HG02759 (cell line): ENCODE data around the gene KLHL13.
"Not testable (repeated sequence)": the region's sequence is repeated elsewhere in the genome, so short reads cannot be mapped to it uniquely, and the experiment has no call there.

ENCODE experiments used
- ATAC-seq: cut with Tn5 transposase; IDR thresholded peaks from one replicate; pipeline ENCODE4 v1.9.1; 2021; ENCODE audit warnings: mild to moderate bottlenecking, moderate library complexity; ENCODE audit not compliant: unreplicated experiment

The KLHL13 gene, protein sequence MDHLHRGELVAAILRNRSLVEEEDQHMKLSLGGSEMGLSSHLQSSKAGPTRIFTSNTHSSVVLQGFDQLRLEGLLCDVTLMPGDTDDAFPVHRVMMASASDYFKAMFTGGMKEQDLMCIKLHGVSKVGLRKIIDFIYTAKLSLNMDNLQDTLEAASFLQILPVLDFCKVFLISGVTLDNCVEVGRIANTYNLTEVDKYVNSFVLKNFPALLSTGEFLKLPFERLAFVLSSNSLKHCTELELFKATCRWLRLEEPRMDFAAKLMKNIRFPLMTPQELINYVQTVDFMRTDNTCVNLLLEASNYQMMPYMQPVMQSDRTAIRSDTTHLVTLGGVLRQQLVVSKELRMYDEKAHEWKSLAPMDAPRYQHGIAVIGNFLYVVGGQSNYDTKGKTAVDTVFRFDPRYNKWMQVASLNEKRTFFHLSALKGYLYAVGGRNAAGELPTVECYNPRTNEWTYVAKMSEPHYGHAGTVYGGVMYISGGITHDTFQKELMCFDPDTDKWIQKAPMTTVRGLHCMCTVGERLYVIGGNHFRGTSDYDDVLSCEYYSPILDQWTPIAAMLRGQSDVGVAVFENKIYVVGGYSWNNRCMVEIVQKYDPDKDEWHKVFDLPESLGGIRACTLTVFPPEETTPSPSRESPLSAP

DNA sequence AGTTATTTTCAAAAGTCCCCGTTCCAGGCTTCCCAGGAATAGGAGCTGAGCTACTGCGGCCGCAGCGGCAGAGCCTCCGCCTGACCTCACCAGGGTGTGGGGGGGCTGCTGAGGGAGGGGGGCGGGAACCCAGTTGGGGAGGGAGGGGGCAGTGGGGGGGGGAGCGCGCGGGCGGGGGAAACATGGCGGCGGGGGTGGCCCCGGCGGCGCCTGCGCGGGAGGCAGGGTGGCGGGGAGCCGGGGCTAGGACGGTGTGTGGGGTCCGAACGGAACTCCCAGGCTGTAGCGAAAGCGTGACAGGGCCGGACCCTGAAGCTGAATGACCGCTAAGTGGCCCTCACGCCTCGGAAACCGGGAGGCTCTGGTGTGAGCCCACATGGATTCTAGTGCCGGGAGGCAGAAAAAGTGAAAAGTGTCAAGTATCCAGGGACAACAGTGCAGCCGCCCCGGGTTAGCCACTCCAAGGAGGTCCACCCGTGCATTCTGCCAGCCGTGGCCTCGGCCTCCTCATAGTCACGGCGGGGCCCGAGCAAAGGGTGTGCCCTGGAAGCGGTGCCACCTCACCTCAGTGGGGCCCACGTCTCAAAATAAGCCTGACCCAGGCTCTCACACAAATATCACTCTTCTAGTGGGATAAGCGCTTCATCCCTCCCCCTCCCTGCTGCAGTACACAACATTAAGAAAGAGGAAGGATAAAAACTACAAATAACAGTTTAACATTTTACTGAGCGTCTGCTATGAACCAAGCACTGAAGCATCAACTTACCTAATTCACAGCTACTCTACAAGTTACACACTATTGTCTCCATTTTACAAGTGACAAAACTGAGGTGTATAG lies at the start of gene KLHL13:
KLHL13 (minus strand) TSS at position 98 of the 838 bp plus-strand sequence. CDS start 88,337 bp downstream, outside the sequence.
- no peak for ATAC-seq

DNA sequence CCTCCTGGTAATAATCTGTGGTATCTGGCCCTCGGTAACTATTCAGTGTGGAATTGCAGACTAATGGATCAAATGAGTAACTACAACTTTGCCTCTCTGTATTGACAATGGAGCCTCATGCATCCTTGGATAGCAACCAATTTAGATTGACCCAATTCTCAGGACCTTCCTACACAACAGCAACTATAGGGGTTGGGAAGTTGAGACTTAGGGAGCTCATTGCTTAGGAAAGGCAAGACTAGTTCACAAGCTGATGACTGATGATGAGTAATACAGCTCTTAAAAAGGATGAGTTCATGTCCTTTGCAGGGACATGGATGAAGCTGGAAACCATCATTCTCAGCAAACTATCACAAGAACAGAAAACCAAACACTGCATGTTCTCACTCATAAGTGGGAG lies 47.5 kb upstream of the KLHL13 start:
- ATAC-seq = no peak

- no peak for ATAC-seq
These were observed 40.5 kb upstream of the KLHL13 start for GRCh38 chrX:118156953-118157608.

GRCh38 chrX:118156254-118156952 lies 39.8 kb upstream of the KLHL13 start:
- no peak for ATAC-seq

DNA sequence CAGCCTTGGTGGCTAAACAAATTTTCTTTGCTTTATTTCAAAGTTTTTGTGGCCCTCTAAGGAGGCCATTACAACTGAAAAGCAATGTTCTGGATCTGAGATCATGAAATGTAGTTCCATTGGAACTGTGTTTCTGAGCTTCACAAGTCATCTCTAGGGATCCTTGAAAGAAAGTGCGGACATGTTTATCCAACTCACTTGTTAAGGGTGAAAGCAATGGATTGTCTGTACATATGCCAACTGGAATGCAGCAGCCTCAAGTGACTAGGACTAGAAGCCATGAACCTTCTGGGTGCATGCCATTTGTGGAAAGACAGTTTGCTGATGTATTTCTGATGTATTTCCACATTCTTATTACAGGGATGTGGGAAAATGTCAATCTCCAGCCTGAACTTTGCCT lies 36.7 kb upstream of the KLHL13 start:
- ATAC-seq = no peak

GRCh38 chrX:118152721-118153120 lies 36.1 kb upstream of the KLHL13 start:
- ATAC-seq = no peak

DNA sequence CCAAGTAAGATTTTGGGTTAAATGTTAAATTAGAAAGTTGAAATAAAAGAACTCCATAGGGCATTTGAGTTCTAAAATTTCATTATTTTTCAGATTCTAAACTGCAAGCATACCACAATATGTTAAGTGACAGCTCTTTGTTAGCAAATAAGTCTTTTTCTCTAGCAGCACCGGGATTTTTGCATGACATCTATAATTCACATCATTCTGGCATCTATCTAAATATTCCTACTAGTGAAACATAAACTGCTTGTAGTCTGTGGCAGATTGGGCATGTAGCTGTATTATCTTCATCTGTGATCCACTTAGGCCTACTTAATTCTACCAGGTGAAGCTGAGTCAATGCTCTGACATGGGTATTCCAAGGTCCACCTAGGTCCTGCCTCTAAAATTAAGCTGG lies 32.1 kb upstream of the KLHL13 start:
- no peak for ATAC-seq

DNA sequence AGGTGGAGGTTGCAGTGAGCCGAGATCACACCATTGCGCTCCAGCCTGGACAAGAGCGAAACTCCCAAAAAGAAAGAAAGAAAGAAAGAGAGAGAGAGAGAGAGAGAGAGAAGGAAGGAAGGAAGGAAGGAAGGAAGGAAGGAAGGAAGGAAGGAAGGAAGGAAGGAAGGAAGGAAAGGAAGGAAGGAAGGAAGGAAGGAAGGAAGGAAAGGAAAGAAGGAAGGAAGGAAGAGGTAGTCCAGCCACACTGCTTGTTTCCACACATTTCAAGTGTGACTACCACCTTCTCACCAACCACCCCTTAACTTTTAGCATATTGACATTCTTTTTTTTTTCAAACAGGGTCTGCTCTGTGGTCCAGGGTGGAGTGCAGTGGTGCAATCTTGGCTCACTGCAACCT lies 31.2 kb upstream of the KLHL13 start:
- not testable (repeated sequence) for ATAC-seq

DNA sequence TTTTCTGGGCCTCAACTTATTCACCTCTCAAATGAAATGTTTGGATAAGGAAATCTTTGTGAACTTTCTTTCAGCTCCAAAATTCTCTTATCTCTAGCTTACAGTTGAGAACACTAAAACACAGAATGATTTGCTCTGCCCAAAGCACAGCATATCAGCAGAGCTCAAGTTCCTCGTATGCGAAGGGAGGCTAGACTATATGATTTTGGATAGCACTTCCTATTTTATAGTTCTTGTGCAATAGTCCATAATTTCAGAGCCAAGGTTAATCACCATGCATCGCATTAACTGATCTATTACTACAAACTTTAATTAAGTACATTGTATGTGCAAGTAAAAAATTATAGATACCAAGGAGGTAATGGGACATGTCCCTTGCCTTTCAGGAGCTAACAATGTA lies 27.0 kb upstream of the KLHL13 start:
- ATAC-seq = no peak

DNA sequence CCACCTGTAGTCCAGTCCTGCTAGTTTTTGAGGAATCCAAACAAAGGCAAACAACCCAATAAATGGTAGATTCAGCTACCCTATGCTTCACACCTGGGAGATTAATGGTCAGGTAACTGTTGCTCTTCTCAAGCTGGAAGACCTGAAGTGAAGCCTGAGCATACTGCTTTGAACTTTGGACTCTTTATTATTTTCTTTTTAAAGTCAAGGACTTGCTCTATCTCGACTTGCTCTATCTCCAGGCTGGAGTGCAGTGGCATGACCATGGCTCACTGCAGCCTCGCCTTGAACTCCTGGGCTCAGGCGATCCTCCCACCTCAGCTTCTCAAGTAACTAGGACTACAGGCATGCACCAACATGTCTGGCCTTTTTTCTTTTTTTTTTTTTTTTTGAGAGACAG lies 14.7 kb upstream of the KLHL13 start:
- no peak for ATAC-seq

DNA sequence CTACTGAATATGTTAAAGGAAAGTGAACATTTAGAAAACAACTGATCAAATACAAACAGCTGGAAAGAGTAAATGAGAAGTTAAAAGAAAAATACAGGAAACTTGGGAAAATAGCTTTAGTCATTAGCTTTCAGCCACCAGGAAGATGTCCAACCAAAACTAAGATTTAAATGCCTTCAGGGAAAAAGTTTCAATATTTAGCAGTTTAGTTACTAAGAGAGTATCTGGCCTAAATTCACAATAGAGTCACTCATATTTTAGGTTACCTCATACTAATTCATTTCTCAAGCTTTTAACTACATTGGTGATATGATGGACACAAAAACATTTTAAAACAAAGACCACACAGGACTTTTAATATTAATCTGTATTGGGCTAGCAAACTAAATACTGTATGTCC lies 13.1 kb upstream of the KLHL13 start:
- ATAC-seq = no peak

DNA sequence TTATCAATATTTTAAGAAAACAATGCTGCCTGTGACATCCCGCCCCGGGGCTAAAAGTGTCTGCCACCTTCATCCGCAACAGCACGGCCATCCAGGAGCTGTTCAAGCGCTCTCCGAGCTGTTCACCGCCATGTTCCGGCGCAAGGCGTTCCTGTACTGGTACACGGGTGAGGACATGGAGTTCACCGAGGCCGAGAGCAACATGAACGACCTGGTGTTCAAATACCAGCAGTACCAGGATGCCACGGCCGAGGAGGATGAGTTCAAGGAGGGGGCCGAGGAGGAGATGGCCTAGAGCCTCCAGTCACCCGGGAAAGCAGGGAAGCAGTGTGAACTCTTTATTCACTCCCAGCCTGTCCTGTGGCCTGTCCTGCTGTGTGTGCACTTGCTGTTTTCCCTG lies 12.1 kb upstream of the KLHL13 start:
- ATAC-seq = no peak

- no peak for ATAC-seq
These were observed 9.7 kb upstream of the KLHL13 start for GRCh38 chrX:118126286-118126685.

- ATAC-seq = not testable (repeated sequence)
These were observed 7.6 kb upstream of the KLHL13 start for GRCh38 chrX:118124243-118124642.

DNA sequence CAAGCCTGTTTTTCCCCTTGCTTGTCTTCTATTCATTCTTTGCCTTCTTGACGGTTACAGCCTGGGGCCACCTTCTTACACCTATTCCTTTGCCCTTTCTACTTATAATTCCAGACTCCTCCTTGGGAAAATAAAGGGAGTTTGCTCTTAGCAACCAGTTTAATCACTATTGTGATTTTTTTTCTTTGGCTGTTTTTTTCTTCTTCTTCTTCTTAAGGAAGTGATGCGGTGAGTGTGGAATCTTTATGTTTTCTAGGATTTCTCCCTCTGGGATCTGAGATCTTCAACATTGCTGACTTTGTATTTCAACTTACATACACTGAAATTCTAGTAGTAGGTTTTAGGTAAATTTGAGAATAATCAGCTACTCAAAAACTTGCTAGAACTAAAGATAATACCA lies 1.1 kb upstream of the KLHL13 start:
- no peak for ATAC-seq

DNA sequence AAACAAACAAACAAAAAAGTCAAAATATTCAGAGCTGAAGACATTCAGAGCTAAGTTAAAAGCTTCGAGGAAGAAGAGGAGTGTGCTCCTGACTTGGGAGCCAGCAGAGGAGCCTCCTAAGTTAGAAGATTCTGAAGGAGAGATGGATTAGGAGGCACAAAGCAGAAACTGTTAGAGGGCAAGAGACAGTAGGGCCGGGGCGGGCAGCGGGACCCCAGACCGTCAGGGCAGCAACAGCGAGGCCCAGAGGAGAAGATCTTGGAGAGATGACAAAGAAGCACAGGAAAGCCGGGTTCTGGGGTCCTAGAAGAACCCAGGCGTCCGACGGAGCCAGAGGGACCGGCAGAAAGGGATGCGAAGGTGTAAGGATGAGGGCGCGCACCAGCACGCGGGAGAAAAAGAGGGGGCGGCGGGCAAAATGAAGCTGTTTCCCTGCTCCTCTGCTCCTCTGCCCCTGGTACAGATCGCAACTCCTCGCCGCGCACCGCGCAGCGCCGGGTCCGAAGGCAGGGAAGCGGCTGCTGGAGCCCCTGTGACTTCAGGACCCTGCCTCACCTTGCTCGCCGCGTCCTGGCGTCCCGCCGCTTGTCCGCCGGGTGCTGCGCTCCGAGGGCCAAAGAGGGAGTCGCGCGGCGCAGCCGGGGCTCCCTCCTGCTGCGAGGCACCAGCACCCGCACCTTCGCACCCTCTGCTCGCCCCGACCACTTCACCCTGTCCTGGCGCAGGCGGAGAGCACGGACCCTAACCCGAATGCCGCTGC lies 477 bp downstream of the KLHL13 start:
- no peak for ATAC-seq

GRCh38 chrX:118114971-118115370 lies 1.6 kb downstream of the KLHL13 start:
- no peak for ATAC-seq

DNA sequence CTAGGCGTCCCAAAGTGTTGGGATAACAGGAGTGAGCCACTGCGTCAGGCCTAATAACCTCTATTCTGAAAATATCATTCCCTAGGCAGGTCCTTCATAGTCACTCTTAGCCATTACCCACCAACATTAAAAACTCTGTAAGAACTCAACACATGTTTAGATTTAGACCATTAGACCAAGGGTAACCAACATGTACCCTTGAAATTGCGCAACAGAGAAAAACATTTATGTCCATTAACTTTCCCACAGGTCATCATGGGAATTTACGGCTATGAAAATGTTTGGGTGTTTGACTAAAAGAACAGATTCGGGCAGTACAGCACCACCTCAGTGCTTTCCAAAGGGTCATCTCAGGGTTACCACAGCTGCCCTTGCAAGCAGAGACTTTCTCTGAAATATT lies 7.5 kb downstream of the KLHL13 start:
- no peak for ATAC-seq

DNA sequence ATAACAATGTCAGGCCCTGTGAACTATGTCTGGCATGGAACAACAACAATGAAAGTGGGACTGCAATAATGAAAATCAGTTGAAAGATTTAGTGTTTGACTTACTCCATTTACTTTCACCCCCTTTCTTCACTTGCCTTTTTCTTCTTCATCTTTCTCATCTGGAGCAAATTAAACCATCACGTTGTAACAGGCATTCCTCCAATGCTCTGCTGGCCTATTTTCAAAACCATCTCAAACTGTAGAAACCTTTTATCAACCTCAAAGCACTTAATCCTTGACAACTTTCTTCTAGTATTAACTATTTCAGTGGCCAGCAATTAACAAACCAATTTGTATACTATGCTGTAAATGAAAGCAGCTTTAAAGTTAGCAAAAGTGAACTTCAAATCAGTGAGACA lies 8.3 kb downstream of the KLHL13 start:
- ATAC-seq = no peak

- ATAC-seq = no peak
These were observed 16.5 kb downstream of the KLHL13 start for GRCh38 chrX:118100091-118100490.
